H9 (cell line): ENCODE results near the gene ARPC2. TPM values are rescaled to one million over a fixed set of nuclear protein-coding genes. Genes with fewer than 3 reads are reported as not detected.

ENCODE experiments used
- DNase-seq: peaks from one replicate; pipeline ENCODE4 v3.0.0-alpha.2; 2017
- H2AFZ ChIP-seq: one replicate; pipeline ENCODE4 v1.6.1; 2013; ENCODE audit warnings: mild to moderate bottlenecking, low read length, control low read depth, moderate library complexity
- H2AK5ac ChIP-seq: 2 replicates; pipeline ENCODE4 v1.6.1; 2013; ENCODE audit warnings: low read length, control low read depth, mixed read lengths; ENCODE audit not compliant: insufficient read length
- H2BK120ac ChIP-seq: one replicate; pipeline ENCODE4 v1.6.1; 2013; ENCODE audit warnings: low read depth, mild to moderate bottlenecking, low read length, control low read depth, inconsistent platforms; ENCODE audit not compliant: poor library complexity, severe bottlenecking
- H2BK12ac ChIP-seq: 2 replicates; pipeline ENCODE4 v1.6.1; 2013; ENCODE audit warnings: low read length, control low read depth, mixed read lengths, low read depth; ENCODE audit not compliant: insufficient read length
- H2BK15ac ChIP-seq: 2 replicates; pipeline ENCODE4 v1.6.1; 2013; ENCODE audit warnings: low read depth, low read length, control low read depth
- H2BK20ac ChIP-seq: one replicate; pipeline ENCODE4 v1.6.1; 2013; ENCODE audit warnings: low read depth, mild to moderate bottlenecking, low read length, control low read depth, inconsistent platforms; ENCODE audit not compliant: poor library complexity, severe bottlenecking
- H2BK5ac ChIP-seq: 2 replicates; pipeline ENCODE4 v1.6.1; 2013; ENCODE audit warnings: low read length, control low read depth, mixed read lengths; ENCODE audit not compliant: insufficient read length
- H3K14ac ChIP-seq: 2 replicates; pipeline ENCODE4 v1.6.1; 2013; ENCODE audit warnings: low read length, control low read depth; ENCODE audit not compliant: insufficient read depth
- H3K18ac ChIP-seq: 2 replicates; pipeline ENCODE4 v1.6.1; 2013; ENCODE audit warnings: low read depth, mild to moderate bottlenecking, mixed read lengths, low read length, control low read depth; ENCODE audit not compliant: insufficient read length
- H3K23ac ChIP-seq: 2 replicates; pipeline ENCODE4 v1.6.1; 2013; ENCODE audit warnings: low read length, control low read depth, mixed read lengths, low read depth; ENCODE audit not compliant: insufficient read length
- H3K23me2 ChIP-seq: 2 replicates; pipeline ENCODE4 v1.6.1; 2013; ENCODE audit warnings: low read depth, mild to moderate bottlenecking, mixed read lengths, low read length, control low read depth; ENCODE audit not compliant: insufficient read length, poor library complexity, severe bottlenecking
- H3K27ac ChIP-seq: 2 replicates; pipeline ENCODE4 v1.5.1; 2013; ENCODE audit warnings: low read length, control low read depth, mixed read lengths, low read depth; ENCODE audit not compliant: insufficient read length
- H3K27me3 ChIP-seq: 2 replicates; pipeline ENCODE4 v1.6.1; 2013; ENCODE audit warnings: low read length, control low read depth, inconsistent platforms; ENCODE audit not compliant: insufficient read depth
- H3K4ac ChIP-seq: 2 replicates; pipeline ENCODE4 v1.6.1; 2013; ENCODE audit warnings: low read depth, mild to moderate bottlenecking, control low read depth, inconsistent platforms, low read length, moderate library complexity
- H3K4me1 ChIP-seq: 2 replicates; pipeline ENCODE4 v1.6.1; 2013; ENCODE audit warnings: low read length, control low read depth, inconsistent platforms; ENCODE audit not compliant: insufficient read depth
- H3K4me2 ChIP-seq: 2 replicates; pipeline ENCODE4 v1.6.1; 2013; ENCODE audit warnings: low read length, control low read depth, mixed read lengths; ENCODE audit not compliant: insufficient read length, insufficient read depth
- H3K56ac ChIP-seq: 2 replicates; pipeline ENCODE4 v1.6.1; 2013; ENCODE audit warnings: low read depth, mild to moderate bottlenecking, mixed read lengths, low read length, control low read depth; ENCODE audit not compliant: insufficient read length
- H3K79me1 ChIP-seq: 2 replicates; pipeline ENCODE4 v1.6.1; 2013; ENCODE audit warnings: low read depth, mild to moderate bottlenecking, moderate library complexity, low read length, control low read depth, inconsistent platforms; ENCODE audit not compliant: insufficient read depth, poor library complexity, severe bottlenecking
- H3K79me2 ChIP-seq: 2 replicates; pipeline ENCODE4 v1.6.1; 2013; ENCODE audit warnings: low read length, control low read depth, inconsistent platforms; ENCODE audit not compliant: insufficient read depth
- H3K9ac ChIP-seq: 2 replicates; pipeline ENCODE4 v1.6.1; 2013; ENCODE audit warnings: low read length, control low read depth, mixed read lengths; ENCODE audit not compliant: insufficient read length; ENCODE audit errors: extremely low read depth
- H3K9me3 ChIP-seq: one replicate; pipeline ENCODE4 v1.6.1; 2013; ENCODE audit warnings: low read depth, low read length, inconsistent platforms; ENCODE audit not compliant: control insufficient read depth
- H3T11ph ChIP-seq: one replicate; pipeline ENCODE4 v1.6.1; 2013; ENCODE audit warnings: mild to moderate bottlenecking, low read length, control low read depth, inconsistent platforms
- H4K20me1 ChIP-seq: one replicate; pipeline ENCODE4 v1.6.1; 2013; ENCODE audit not compliant: control insufficient read depth, insufficient read length, insufficient read depth
- H4K5ac ChIP-seq: 2 replicates; pipeline ENCODE4 v1.6.1; 2013; ENCODE audit warnings: low read depth, mild to moderate bottlenecking, mixed read lengths, low read length, control low read depth; ENCODE audit not compliant: insufficient read length
- H4K8ac ChIP-seq: replicated peaks from 2 replicates; pipeline ENCODE4 v1.6.1; 2013; ENCODE audit warnings: low read length, control low read depth, mixed read lengths, low read depth; ENCODE audit not compliant: insufficient read length
- H4K91ac ChIP-seq: 2 replicates; pipeline ENCODE4 v1.6.1; 2013; ENCODE audit warnings: low read depth, mild to moderate bottlenecking, moderate library complexity, mixed read lengths, low read length, control low read depth; ENCODE audit not compliant: insufficient read length
- H3K27ac Mint-ChIP-seq, 3 experiments: 2 replicates in 2 of 3; 3 replicates in 1 of 3; pipeline ENCODE4 v1.8.0; 2020 to 2021; ENCODE audit warnings: mixed read lengths in 3 of 3, mild to moderate bottlenecking in 1 of 3, moderate library complexity in 1 of 3
- H3K27me3 Mint-ChIP-seq: 2 replicates; pipeline ENCODE4 v1.8.0; 2021; ENCODE audit warnings: low read depth, mild to moderate bottlenecking, moderate library complexity, mixed read lengths
- H3K36me3 Mint-ChIP-seq, 3 experiments: 2 replicates in 2 of 3; 3 replicates in 1 of 3; pipeline ENCODE4 v1.8.0; 2020 to 2021; ENCODE audit warnings: low read depth in 3 of 3, mixed read lengths in 3 of 3; ENCODE audit not compliant: insufficient read depth in 1 of 3
- H3K4me1 Mint-ChIP-seq, 2 experiments: 2 replicates each; pipeline ENCODE4 v1.8.0; 2020; ENCODE audit warnings: mixed read lengths in 2 of 2
- H3K4me3 Mint-ChIP-seq, 2 experiments: 2 replicates in 1 of 2; 3 replicates in 1 of 2; pipeline ENCODE4 v1.8.0; 2020 to 2021; ENCODE audit warnings: mild to moderate bottlenecking in 2 of 2, mixed read lengths in 2 of 2, moderate library complexity in 1 of 2
- H3K9me3 Mint-ChIP-seq, 2 experiments: 2 replicates in 1 of 2; 3 replicates in 1 of 2; pipeline ENCODE4 v1.8.0; 2020; ENCODE audit warnings: mild to moderate bottlenecking in 2 of 2, mixed read lengths in 2 of 2, moderate library complexity in 1 of 2
- WGBS: extraction: QIAGEN DNeasy Blood & Tissue Kit; methylation state at CpG from one replicate; pipeline ENCODE4 v1.1.7; 2013; ENCODE audit warnings: missing lambda C conversion rate, low lambda C conversion rate, mixed read lengths; ENCODE audit not compliant: insufficient read length; ENCODE audit errors: extremely low coverage; 5-methylcytosine and 5-hydroxymethylcytosine counted together
- total RNA-seq: library from RNA; stranded (reverse); gene quantifications from 2 replicates; pipeline ENCODE4 v1.2.1, GENCODE V29; 2021
- TF ChIP-seq, protein P1 (sequence below): fragments of 200-600 bp; sonication (generic); conservative IDR thresholded peaks from 3 replicates; pipeline ENCODE4 v1.8.0; 2021; ENCODE audit warnings: antibody characterized with exemption, mild to moderate bottlenecking

Gene ARPC2
- total RNA-seq, 1 experiment from 2014 or later = 197 TPM

DNA sequence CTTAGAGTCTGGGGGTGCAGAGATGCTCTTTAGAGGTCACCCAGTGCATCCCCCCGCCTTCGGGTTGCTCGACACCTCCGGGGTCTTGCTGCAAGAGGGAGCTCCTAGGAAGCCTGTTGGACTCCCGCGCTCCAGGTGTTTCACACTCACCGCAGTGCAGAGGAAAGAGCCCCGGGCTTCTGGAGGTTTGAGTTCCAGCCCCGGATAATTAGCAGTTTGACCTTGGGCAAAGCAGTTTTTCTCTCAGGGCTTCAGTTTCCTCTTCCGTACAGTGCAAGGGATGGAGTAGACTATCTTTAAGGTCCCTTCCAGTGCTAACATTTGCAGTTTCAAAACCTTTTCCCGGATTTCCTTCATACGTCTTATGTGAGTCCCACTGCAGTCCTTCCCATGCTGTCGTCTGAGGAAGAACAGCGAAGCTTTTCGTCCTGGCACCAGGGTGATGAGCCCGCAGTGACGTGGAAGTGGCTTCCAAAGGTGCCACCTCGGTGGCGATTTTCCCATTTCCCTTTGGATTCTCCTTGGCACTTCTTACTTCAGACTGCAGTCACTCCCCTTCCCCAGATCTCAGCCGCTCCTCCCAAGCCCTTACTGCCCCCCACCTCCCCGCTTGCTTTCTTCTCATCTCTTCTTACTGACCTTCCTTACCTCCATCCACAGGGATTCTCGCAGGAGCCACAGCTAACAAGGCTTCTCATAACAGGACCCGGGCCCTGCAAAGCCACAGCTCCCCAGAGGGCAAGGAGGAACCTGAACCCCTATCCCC lies 53.9 kb downstream of the ARPC2 start:
- Histone ChIP-seq H2BK12ac (no peak overlapping the region), H3K27ac (no peak overlapping the region), H3K9ac (peak overlapping the region; percentile 73), H2BK15ac (no peak overlapping the region), H3K4me2 (peak overlapping the region; percentile 97), H3T11ph (no peak overlapping the region), H3K23me2 (peaks cover 9% of the 10 kb centered on the region), H2AK5ac (no peak overlapping the region), H3K4me1 (no peaks in the 10 kb centered on the region), H3K18ac (no peak overlapping the region), H3K79me1 (no peaks in the 10 kb centered on the region), H3K27me3 (no peaks in the 10 kb centered on the region), H2BK120ac (no peak overlapping the region), H4K8ac (no peak overlapping the region), H3K4ac (no peak overlapping the region), H4K91ac (no peak overlapping the region), H4K20me1 (no peaks in the 10 kb centered on the region), H3K79me2 (no peaks in the 10 kb centered on the region), H3K56ac (no peak overlapping the region), H2BK5ac (no peak overlapping the region), H4K5ac (no peak overlapping the region), H3K14ac (no peak overlapping the region), H2AFZ (no peak overlapping the region), H3K9me3 (no peaks in the 10 kb centered on the region), H2BK20ac (no peak overlapping the region), H3K23ac (no peak overlapping the region)
- Mint-ChIP-seq H3K27ac (peak overlapping the region in 2 of 3 experiments; percentile 77 to 88; a peak in 4 of 7 replicates), H3K4me3 (peak overlapping the region; percentile 80 to 92), H3K4me1 (peaks cover 18 to 21% of the 10 kb centered on the region in 2 experiments), H3K9me3 (no peaks in the 10 kb centered on the region), H3K36me3 (peaks cover 18 to 48% (median 44%) of the 10 kb centered on the region in 3 experiments; a peak in 6 of 7 replicates), H3K27me3 (no peaks in the 10 kb centered on the region; the same call in 1 of the 2 replicates)
- no CpG with 5 or more reads among the region's 23 CpGs for WGBS
- TF ChIP-seq, protein P1, sequence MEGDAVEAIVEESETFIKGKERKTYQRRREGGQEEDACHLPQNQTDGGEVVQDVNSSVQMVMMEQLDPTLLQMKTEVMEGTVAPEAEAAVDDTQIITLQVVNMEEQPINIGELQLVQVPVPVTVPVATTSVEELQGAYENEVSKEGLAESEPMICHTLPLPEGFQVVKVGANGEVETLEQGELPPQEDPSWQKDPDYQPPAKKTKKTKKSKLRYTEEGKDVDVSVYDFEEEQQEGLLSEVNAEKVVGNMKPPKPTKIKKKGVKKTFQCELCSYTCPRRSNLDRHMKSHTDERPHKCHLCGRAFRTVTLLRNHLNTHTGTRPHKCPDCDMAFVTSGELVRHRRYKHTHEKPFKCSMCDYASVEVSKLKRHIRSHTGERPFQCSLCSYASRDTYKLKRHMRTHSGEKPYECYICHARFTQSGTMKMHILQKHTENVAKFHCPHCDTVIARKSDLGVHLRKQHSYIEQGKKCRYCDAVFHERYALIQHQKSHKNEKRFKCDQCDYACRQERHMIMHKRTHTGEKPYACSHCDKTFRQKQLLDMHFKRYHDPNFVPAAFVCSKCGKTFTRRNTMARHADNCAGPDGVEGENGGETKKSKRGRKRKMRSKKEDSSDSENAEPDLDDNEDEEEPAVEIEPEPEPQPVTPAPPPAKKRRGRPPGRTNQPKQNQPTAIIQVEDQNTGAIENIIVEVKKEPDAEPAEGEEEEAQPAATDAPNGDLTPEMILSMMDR = no peak
- DNase-seq = no peak
